Kidney (tissue), 14 donors: ENCODE measurements around the gene IFRD2. TPM values are rescaled to one million over a fixed set of nuclear protein-coding genes. Genes with fewer than 3 reads are reported as not detected.
A peak's percentile ranks its signal among the peaks of the same experiment; 100 is the strongest.

Experiments
- DNase-seq, 5 donors: peaks; one replicate each; pipeline ENCODE4 v3.0.0-alpha.2; 2013 to 2020
- FAIRE-seq: peaks from 2 replicates; lab custom pipeline; 2012; peaks lifted over from hg19 to GRCh38; lab: Jason Lieb, UNC
- H3K27ac ChIP-seq, 2 donors: one replicate each; pipeline ENCODE4 v1.7.0; 2013; ENCODE audit warnings: low read depth in 2 of 2, low read length in 2 of 2, inconsistent platforms in 1 of 2
- H3K27me3 ChIP-seq: one replicate; pipeline ENCODE4 v1.7.1; 2013; ENCODE audit warnings: low read length, inconsistent platforms; ENCODE audit not compliant: control insufficient read depth, insufficient read depth
- H3K36me3 ChIP-seq, 3 donors: one replicate each; pipeline versions ENCODE4 v1.7.0 to v1.7.1; 2013; ENCODE audit warnings: low read length in 3 of 3, control low read depth in 1 of 3, inconsistent platforms in 1 of 3; ENCODE audit not compliant: insufficient read depth in 3 of 3, control insufficient read depth in 2 of 3
- H3K4me1 ChIP-seq, 3 donors: one replicate each; pipeline versions ENCODE4 v1.7.0 to v1.7.1; 2013; ENCODE audit warnings: low read length in 3 of 3, inconsistent platforms in 1 of 3, low read depth in 1 of 3; ENCODE audit not compliant: control insufficient read depth in 2 of 3, insufficient read depth in 2 of 3
- H3K4me3 ChIP-seq, 3 donors: one replicate each; pipeline versions ENCODE4 v1.7.0 to v1.8.1; 2013; ENCODE audit warnings: low read length in 3 of 3, control low read depth in 1 of 3, inconsistent platforms in 1 of 3
- H3K9ac ChIP-seq, 3 donors: one replicate each; pipeline versions ENCODE4 v1.7.0 to v1.7.1; 2013; ENCODE audit warnings: low read length in 3 of 3, control low read depth in 1 of 3, inconsistent platforms in 1 of 3
- H3K9me3 ChIP-seq, 3 donors: one replicate each; pipeline versions ENCODE4 v1.7.0 to v1.7.1; 2013; ENCODE audit warnings: low read length in 3 of 3, control low read depth in 1 of 3, inconsistent platforms in 1 of 3; ENCODE audit not compliant: control insufficient read depth in 2 of 3, insufficient read depth in 1 of 3
- CTCF ChIP-seq: IDR thresholded peaks from 3 replicates; pipeline ENCODE4 v1.5.1; 2012; ENCODE audit warnings: mild to moderate bottlenecking, moderate library complexity, borderline replicate concordance; ENCODE audit not compliant: insufficient read depth; ENCODE audit errors: extremely low read depth
- intact Hi-C: fragments of 100-400 bp; cut with DNase I; formaldehyde crosslinking; loops from one replicate; pipeline ENCODE4 v1.11.1; 2022
- polyA plus RNA-seq: library from polyadenylated mRNA; stranded (reverse); fragments of 350-450 nt; fragmentation: Illumina TruSeq; extraction: RNeasy Lipid Tissue Mini Kit (QIAGEN cat#74804); gene quantifications from one replicate; pipeline ENCODE4 v1.2.3, GENCODE V29; 2014; ENCODE audit warnings: low read depth, low replicate concordance; ENCODE audit not compliant: insufficient read depth
- total RNA-seq: library from RNA; stranded (reverse); fragmentation: NEBNext Ultra II Directional; extraction: Animal tissue kit (Norgen Biotek cat#: 25700); gene quantifications from one replicate; pipeline ENCODE4 v1.2.1, GENCODE V29; 2021
- donor health status: control.
- donor health status: control.
- donor health status: control.
- donor health status: control.
- donor health status: control.
- donor health status: DM: yes; HTN: yes; CAD: no.
- donor health status: Normal renal cell carcinoma (clear cell type).

IFRD2 gene
- total and polyA plus RNA-seq, 2 donors from 2014 or later, result 54.1 to 78.1 TPM

- intact Hi-C loops, result no loop called here
- Histone ChIP-seq H3K36me3 (peaks cover 4 to 30% (median 14%) of the 10 kb centered on the region in 3 donors), H3K4me3 (no peak overlapping the region), H3K9ac (no peak overlapping the region), H3K4me1 (peaks cover 0 to 21% (median 0%) of the 10 kb centered on the region in 3 donors), H3K9me3 (no peaks in the 10 kb centered on the region), H3K27ac (peak overlapping the region in 1 of 2 donors; percentile 28), H3K27me3 (no peaks in the 10 kb centered on the region)
- TF ChIP-seq CTCF, result no peak
- DNase-seq (peak in 2 of 5 donors; percentile 22 to 71), FAIRE-seq (no peak)
These were observed 34.1 kb downstream of the IFRD2 start for GRCh38 chr3:50258029-50258680.

GRCh38 chr3:50256978-50257890, 35.0 kb downstream of the IFRD2 start:
- Histone ChIP-seq H3K9ac (no peak overlapping the region), H3K4me3 (no peak overlapping the region), H3K27ac (no peak overlapping the region), H3K4me1 (peaks cover 0 to 21% (median 0%) of the 10 kb centered on the region in 3 donors), H3K9me3 (no peaks in the 10 kb centered on the region), H3K36me3 (peaks cover 4 to 30% (median 20%) of the 10 kb centered on the region in 3 donors), H3K27me3 (no peaks in the 10 kb centered on the region)
- DNase-seq (peak in 3 of 5 donors; percentile 53 to 76 (median 59)), FAIRE-seq (no peak)
- peak; percentile 38 for TF ChIP-seq CTCF
- intact Hi-C loops, result no loop called here

- Histone ChIP-seq H3K4me3 (no peak overlapping the region), H3K36me3 (peaks cover 4 to 35% (median 20%) of the 10 kb centered on the region in 3 donors), H3K27me3 (no peaks in the 10 kb centered on the region), H3K9me3 (no peaks in the 10 kb centered on the region), H3K27ac (peak overlapping the region; percentile 57 to 90), H3K4me1 (peaks cover 0 to 21% (median 3%) of the 10 kb centered on the region in 3 donors), H3K9ac (no peak overlapping the region)
- DNase-seq (no peak), FAIRE-seq (no peak)
- TF ChIP-seq CTCF, result no peak
- intact Hi-C loops, result no loop called here
These were observed 37.0 kb downstream of the IFRD2 start for GRCh38 chr3:50255251-50255615.
